SK-N-MC (cell line): Measurements from ENCODE around the gene APRT.

Source experiments
- EZH2 ChIP-seq: fragments of 200-600 bp; sonication (generic); IDR thresholded peaks from one replicate; pipeline ENCODE4 v1.6.1; 2017; ENCODE audit warnings: antibody characterized with exemption
- POLR2AphosphoS5 ChIP-seq: IDR thresholded peaks from 2 replicates; pipeline ENCODE4 v1.6.1; 2012; ENCODE audit warnings: mild to moderate bottlenecking, low read depth, low read length, borderline replicate concordance

GRCh38 chr16:88820385-88821025 is 8.8 kb upstream of the APRT start:
- TF ChIP-seq EZH2: no peak
- TF ChIP-seq POLR2AphosphoS5: no peak
